Myocyte (in vitro differentiated cells): ENCODE results near the gene ACOT7. TPM values are rescaled to one million over a fixed set of nuclear protein-coding genes. Genes with fewer than 3 reads are reported as not detected.
A peak's percentile ranks its signal among the peaks of the same experiment; 100 is the strongest.
"Not testable (repeated sequence)": the region's sequence is repeated elsewhere in the genome, so short reads cannot be mapped to it uniquely, and the experiment has no call there.

Source experiments
- DNase-seq: peaks from one replicate; pipeline ENCODE4 v3.0.0-alpha.2; 2012; ENCODE audit warnings: low read depth
- microRNA-seq: library from miRNA; unstranded; fragments of <30 nt; microRNA quantifications from one replicate; pipeline ENCODE4, GENCODE V29; 2016
- total RNA-seq: library from RNA; depleted of rRNA; stranded (reverse); fragments of >200 nt; gene quantifications from 2 replicates; pipeline ENCODE4 v1.2.3, GENCODE V29; 2014

ACOT7 gene
- total RNA-seq, 1 donor from 2014 or later, result 18.7 TPM

DNA sequence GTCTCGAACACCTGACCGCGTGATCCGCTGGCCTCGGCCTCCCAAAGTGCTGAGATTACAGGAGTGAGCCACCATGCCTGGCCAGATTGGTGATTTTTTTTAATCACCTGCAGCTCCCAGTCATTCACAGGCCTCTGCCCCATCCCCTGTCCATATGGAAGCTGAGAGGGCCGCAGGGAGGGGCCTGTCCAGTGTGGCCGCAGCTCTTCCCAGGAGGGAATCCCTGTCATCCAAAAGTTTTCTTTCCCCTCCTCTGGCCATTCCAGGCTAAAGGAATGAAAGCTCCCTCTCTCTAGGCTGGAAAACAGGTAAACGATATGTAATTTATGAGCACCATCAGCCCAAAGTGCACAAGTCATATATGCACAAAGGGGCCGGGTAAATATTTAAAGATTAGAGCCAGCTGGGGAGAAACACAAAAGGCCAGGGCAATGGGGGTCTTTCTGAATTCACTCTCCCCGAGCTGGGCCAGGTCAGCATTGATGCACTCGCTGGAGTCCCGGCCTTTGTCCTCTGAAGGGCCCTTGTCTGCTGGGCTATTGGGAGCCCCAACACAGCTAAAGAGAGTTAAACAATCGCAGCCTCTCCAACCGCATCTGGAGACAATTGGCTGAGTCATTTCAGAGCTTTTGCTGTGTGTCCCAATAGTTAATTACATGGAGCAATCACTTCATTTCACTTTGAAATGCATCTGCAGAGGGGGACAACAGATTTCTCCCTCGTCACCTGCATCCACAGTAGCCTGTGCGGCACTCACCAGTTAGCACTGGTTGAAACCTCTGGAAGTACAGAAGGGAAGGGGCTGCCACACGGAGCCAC lies 153.4 kb downstream of the ACOT7 start:
- no peak for DNase-seq

DNA sequence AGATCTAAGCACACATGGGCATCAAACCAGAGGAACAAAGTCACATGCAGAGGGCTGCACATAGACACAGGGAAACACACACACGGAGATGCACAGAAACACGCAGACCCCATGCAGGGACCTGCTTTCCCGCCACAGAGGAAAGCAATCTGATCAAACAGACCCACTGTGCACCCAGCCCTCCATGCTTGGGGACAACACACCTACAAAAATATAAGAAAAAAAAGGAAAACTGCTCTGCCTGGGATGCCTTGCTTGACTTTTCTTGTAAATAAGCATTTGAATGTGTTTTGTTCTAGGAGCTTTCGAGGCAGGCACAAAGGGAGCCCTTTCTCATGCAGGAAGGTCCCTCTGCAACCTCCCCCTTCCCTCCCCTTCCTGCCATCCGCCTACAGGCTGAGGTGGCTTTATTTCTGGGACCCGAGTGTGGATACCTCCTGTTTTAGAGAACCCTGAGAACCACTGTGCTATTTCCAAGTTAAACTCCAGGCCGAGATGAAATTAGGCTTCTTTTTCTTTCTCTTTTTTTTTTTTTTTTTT lies 154.3 kb downstream of the ACOT7 start:
- no peak for DNase-seq

DNA sequence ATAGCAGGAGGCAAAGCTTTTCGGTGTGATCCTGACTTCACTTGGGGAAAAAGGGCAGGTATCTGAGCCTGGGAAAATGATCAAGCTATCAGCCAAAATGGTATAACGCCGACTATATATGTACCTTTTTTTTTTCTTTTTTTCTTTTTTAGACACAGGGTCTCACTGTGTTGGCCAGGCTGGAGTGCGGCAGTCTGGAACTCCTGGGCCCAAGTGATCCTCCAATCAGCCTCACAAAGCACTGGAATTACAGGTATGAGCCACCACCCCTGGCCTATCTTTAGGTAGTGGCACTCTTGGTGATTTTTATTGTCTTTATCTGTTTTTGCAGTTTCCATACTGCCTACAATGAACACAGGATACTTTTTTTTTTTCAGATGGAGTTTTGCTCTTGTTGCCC lies 156.5 kb downstream of the ACOT7 start:
- DNase-seq, result no peak

DNA sequence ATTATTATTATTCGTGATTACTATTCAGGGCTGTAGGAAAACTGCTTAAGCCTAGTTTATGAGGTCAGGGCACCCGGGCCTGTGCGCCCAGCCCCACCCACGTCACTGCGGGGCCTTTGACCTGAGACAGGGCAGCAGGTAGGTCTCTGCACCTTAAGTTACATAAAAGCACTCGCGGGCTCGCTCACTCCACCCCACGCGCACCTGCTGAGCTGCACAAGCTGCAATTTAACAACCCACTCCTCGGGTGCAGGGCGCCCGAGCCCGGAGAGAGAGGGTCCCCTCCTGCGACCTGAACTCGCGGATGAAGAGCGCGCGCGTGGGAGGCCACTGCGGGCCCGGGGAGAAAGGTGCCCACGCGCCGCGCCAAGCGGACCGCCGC lies 158.3 kb downstream of the ACOT7 start:
- DNase-seq, result no peak

DNA sequence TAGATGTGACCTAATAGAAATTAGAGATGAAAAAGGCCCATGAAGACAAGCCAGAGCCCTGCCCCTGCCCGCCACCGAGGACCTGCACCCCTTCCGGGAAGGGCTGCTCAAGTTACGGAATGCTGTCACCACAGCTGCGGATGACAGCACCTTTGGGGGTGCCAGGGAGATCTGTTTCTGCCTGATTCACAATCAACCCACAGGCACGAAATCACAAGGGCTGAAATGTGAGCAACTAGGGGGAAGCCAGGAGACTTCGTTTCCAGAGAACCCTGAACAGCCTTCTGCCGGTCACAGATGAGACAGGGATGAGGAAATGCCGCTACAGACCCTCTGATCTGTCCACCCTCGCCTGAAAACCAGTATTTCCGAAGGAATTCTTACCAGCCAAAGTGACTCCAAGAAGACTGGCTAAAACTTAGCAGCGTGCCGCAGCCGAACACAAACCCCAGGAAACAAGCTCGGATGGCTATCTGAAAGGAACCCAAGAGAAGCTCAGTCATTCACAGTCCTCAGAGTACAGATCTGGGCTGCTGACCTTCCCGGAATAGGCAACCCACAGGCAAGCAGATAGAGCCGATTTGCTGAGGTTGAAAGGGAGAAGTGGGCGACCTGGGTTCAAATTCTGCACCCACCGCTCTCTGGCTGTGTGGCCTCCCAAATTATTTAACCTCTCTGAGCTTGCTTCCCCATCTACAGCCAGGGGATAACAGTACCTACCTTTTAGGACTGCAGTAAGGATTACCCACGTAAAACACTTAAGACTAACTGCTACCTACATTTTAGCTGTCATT lies 158.9 kb downstream of the ACOT7 start:
- DNase-seq, result peak; percentile 93

DNA sequence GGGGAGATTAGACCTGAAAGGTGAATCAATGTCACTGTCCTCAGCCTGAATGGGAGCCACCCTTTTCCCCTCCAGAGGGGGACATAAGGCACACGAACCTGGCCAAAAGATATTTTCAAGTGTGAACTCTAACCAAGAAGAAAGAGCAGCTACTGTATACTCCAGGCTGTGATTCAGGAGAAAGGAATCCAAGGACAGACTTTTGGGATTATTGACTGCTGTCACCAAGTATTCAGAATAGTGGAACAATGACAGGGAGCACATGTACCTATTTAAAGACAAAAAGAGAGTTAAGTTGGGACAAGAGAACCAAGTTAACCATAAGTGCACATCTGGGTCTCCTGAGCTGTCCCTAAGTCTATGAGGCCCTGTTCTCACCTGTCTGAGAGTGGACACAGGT lies 160.2 kb downstream of the ACOT7 start:
- DNase-seq, result peak; percentile 50

DNA sequence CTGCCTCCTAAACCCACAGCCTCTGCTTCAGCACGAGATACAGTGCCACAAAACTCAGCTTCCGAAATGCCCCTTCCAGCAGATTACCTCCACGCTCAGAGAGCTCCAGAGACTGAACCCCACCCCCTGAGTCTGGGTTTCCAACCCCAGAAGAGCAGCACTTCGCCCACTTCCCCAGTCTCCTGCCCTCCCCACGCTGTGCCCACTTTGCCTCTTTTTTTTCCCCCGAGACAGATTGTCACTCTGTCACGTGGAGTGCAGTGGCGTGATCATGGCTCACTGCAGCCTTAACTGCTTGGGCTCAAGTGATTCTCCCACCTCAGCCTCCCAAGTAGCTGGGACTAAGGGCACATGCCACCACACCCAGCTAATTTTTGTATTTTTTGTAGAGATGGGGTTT lies 167.9 kb downstream of the ACOT7 start:
- no peak for DNase-seq

DNA sequence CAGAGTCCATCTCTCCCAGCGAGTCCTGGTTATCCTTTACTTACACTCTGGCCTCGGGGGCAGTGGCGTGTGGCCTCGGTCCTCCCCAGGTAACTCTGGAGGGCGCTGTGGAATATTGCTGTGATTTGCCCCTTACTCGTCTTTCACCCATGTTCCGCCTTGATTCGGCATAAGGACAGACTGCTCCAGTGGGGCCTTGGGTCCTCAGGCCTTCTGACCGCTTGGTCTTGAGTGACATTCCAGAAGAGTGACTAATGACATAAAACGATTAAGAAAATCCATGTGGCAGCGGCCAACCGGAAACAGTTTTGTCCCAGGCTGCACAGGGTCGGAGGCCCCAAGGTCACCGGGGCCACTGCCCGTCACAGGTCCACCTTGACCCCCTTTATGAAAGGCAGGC lies 168.8 kb downstream of the ACOT7 start:
- DNase-seq, result no peak

DNA sequence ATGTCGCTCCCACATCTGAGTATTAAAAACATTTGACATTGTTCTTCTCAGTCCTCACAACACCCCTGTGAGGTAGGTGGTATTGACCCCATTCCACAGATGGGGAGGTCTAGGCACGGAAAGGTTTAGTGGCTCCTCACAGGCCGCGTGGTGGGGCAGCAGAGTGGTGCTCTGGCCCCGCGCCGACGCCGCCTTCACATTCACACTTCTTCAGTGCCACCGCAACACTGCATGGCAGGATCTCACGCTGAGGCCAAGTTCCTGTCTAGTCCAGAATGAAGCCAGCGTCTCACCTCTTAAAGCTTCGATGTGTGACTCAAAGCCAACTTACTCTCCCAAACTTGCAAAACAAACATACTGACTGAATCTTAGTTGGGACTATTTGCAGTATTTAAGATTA lies 169.9 kb downstream of the ACOT7 start:
- no peak for DNase-seq

DNA sequence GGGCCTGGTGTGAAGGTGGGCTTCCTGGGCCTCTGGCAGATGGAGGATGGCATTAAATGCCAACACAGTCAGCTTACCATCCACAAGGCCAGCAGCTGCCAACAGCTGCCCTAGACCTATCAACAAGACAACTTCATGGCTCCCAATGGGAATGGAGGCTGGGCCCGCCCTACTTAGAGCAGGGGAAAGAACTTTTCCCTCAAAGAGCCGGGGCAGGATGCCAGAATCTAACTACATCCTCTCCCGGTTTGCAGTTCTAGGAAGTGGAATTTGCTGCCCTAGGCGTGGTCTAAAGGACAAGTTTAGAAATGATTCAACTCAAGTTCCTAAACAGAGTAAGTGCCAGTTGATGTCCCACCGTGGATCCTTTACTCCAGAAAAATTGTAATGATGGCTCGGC lies 170.9 kb downstream of the ACOT7 start:
- DNase-seq, result peak; percentile 90

DNA sequence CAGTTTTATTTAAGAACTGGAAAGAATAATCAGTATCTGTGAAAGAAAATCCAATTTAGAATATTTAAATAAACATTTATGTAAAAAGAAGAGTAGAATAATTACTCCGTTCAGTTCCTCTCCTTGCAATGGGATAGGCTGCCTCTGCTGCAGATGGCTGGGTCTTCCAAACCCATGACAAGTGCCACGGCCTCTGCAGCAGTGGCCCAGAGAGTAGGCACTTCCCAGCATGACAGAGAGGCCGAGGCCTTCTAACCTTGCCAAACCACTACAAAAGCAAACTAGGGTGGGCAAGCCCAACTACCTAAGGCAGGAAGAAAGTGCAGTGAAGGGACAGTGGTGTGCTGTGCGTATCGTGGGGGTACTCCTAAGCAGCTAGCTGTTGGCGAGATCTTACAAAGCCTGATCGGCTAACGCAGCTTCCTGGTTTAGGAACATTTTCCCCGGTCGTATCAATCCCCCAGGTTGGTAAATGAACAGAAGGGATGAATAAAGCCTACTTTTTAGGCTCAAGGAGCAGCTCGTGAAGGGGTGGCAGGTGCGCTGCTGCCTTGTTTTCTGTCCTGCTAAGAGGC lies 172.3 kb downstream of the ACOT7 start:
- DNase-seq, result no peak

DNA sequence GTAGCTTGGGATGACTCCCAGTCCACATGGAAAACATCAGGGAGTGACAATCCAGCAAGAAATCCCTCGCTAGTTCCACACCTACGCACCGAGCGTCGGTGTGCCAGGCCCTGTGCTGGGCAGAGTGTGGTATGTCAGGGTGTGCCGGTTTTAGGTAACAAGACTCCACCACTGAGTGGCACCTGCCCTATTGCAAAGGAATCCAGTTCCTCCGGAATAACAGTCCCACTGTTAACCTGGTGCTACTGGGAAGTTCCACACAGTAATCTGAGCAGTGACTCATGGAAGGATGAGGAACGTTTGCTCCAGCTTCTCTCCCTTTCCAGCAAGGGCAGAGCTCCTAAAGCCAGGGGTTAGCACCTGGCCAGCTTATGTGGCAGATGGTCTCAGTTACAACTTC lies 173.3 kb downstream of the ACOT7 start:
- no peak for DNase-seq

DNA sequence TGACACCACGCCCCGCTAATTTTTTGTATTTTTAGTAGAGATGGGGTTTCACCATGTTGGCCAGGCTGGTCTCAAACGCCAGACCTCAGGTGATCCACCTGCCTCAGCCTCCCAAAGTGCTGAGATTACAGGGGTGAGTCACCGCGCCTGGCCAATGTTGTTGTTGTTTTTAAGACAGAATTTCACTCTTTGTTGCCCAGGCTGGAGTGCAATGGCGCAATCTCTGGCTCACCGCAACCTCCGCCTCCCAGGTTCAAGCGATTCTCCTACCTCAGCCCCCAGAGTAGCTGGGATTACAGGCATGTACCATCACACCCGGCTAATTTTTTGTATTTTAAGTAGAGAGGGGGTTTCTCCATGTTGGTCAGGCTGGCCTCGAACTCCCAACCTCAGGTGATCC lies 173.9 kb downstream of the ACOT7 start:
- DNase-seq, result not testable (repeated sequence)

DNA sequence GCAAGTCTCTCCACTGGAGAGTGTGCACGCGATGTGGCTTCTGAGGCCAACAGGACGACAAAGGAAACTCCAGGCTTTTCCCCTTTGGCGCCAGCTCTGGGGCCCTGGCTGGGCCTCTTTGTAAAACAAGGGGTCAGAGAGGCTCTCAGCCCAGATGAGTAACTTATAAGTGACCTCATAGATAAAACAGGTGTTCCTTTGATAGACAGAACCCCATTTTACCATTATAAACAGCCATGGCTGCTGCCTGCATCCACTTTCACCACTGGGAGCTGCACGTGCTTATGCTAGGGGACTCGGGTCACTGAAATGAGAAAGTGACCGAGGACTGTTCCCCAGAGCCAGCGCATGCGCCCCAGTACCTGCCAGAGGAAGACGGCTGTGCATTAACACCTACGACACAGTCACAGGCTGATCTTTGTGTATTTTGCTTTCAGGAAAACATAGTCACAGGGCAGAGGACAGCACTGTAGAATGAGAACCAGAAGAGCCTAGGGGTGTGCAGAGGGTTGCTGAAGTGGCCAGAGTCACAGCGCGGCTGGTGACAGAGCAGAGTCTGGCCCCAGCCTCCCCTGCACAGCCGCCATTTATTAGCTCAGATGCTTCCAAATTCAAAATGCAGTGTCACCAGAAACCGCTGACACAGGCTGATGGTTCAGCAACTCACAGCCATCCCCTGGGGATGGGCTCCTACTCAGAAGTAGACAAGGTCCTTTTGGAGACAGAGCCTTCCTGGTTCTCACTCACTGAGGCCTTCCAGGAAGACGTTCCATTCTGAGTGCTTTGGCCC lies 175.0 kb downstream of the ACOT7 start:
- DNase-seq, result no peak

Small RNAs within 50 kb of the gene (microRNA-seq; reads per million reads assigned to microRNA genes)
- not detected for gene MIR4252

Other genes starting within 250 kb of the ACOT7 start
- 0.10 TPM in 1 of 2 replicates, not detected in the other for gene CHD5, start 213.4 kb downstream of the ACOT7 start, total RNA-seq
- 148 and 160 TPM in 2 replicates for gene RPL22, start 194.2 kb downstream of the ACOT7 start, total RNA-seq
- gene RNF207, start 187.6 kb downstream of the ACOT7 start, total RNA-seq, result 0.36 and 0.86 TPM in 2 replicates
- gene ICMT, start 157.8 kb downstream of the ACOT7 start, total RNA-seq, result 180 and 182 TPM in 2 replicates
- gene HES3, start 149.6 kb downstream of the ACOT7 start, total RNA-seq, result not detected in 2 replicates
- gene GPR153, start 132.7 kb downstream of the ACOT7 start, total RNA-seq, result 192 and 339 TPM in 2 replicates
- 12.5 and 24.4 TPM in 2 replicates for gene HES2, start 26.2 kb upstream of the ACOT7 start, total RNA-seq
- gene ESPN, start 31.0 kb upstream of the ACOT7 start, total RNA-seq, result 0.03 and 0.31 TPM in 2 replicates
- 24.4 and 38.2 TPM in 2 replicates for gene TNFRSF25, start 72.4 kb upstream of the ACOT7 start, total RNA-seq
- 52.4 and 88.3 TPM in 2 replicates for gene PLEKHG5, start 97.9 kb upstream of the ACOT7 start, total RNA-seq
- 22.8 and 25.4 TPM in 2 replicates for gene NOL9, start 160.7 kb upstream of the ACOT7 start, total RNA-seq
- 7.5 and 8.0 TPM in 2 replicates for gene TAS1R1, start 161.5 kb upstream of the ACOT7 start, total RNA-seq
- 14.0 and 17.5 TPM in 2 replicates for gene ZBTB48, start 186.2 kb upstream of the ACOT7 start, total RNA-seq
- 118 and 122 TPM in 2 replicates for gene KLHL21, start 209.1 kb upstream of the ACOT7 start, total RNA-seq
- 7.4 and 9.6 TPM in 2 replicates for gene PHF13, start 220.0 kb upstream of the ACOT7 start, total RNA-seq
- gene THAP3, start 231.1 kb upstream of the ACOT7 start, total RNA-seq, result 31.1 and 33.0 TPM in 2 replicates